HG03175 (cell line): Measurements from ENCODE around the gene CDC6.

Experiments used
- ATAC-seq: cut with Tn5 transposase; IDR thresholded peaks from one replicate; pipeline ENCODE4 v1.9.1; 2021; ENCODE audit warnings: mild to moderate bottlenecking, moderate library complexity; ENCODE audit not compliant: unreplicated experiment

CDC6 gene

DNA sequence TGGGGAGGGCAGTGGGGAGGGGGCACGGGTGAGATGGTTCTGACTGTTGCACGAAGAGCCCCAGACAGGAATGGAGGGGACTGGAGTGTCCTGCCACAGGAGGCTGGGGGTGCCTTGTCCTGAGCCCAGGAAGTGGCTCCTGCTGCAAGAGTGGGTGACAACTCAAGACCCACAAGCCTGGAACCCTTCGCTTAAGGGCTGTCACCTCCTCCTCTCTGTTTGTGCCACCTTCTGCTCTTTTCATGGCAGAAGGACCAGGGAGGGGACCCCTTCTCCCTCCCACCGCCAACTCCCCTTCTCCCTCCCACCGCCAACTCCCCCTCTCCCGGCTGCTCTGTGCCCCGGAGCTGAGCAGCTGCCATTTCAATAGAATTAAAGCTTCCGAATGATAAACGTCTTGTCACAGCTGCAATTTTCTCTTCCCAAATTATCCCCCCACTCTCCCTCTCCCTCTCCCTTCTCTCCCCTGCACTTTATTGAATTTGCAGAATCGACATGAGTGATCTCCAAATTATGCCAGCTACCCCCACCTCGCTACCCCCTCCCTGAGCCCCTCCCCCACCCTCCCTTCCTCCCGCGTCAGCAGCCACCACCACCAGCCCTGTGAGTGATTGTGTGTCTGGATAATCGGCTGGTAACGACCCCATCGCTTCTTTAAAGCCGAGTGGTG, 63.1 kb downstream of the CDC6 start:
- ATAC-seq, result no peak

- no peak for ATAC-seq
Observed at GRCh38 chr17:40351359-40352236, 63.9 kb downstream of the CDC6 start.

DNA sequence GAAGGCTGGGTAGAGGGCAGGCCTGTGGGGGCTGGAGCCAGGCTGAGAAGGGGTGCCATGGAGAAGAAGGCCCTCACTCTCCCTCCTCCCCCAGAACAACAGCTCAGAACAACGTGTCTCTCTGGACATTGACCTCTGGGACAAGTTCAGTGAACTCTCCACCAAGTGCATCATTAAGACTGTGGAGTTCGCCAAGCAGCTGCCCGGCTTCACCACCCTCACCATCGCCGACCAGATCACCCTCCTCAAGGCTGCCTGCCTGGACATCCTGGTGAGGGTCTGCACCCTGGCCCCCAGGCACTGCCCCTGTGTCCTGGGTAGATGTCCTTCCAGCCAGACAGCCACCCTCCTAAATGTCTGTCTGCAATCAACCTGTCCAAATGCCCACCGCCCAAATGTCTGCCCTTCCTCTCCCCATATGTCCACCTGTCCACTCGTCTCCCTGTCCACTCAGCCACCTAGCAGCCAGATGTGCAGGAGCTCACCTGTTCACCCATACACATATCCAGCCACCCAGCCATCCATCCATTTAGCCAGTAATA, 64.6 kb downstream of the CDC6 start:
- ATAC-seq, result no peak

DNA sequence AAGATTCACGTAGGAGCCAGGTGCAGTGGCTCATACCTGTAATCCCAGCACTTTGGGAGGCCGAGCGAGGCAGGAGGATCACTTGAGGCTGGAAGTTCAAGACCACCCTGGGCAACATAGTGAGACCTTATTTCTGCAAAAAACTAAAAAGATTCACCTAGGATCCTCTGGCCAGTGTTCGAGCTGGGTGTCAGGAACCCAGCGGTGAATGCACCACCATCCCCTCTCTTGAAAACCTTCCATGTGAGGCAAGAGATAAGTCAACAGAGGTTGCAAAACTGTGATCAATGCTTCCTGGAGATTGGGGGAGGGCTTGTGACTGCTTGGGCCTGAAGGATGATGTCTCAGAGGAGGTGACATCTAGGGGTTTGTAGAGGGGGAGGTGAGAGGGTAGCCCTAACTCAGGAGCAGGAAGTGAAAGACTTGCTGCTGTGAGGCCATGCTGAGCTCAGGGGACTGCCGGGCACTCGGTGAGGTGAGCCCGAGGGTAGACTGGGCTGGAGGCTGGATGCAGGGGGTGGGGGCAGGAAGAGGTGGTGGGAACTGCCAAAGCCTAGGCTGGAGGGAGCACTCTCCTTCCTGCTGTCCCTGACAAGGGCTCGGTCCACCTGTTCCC, 65.2 kb downstream of the CDC6 start:
- no peak for ATAC-seq
